ENCODE measurements around the gene MEPCE. TPM values are rescaled to one million over a fixed set of nuclear protein-coding genes. Genes with fewer than 3 reads are reported as not detected.

The MEPCE gene
- total and polyA plus RNA-seq, 10 of the 15 experiments (the other 5 are each of a cell fraction or from before 2014, with no cell fraction given) = 8.2 to 48.0 (median 22.1) TPM

GRCh38 chr7:100428967-100429636 is 529 bp upstream of the MEPCE start (continued):
- TF ChIP-seq TARDBP (IDR thresholded peaks at IDR 0.05; ENCODE audit: borderline replicate concordance) (0 out of 2 replicates have a peak, but pooled peaks have one; percentile 67), CBX3 (IDR thresholded peaks at IDR 0.05; ENCODE audit: borderline replicate concordance, low read depth) (no peak), DPF2 (IDR thresholded peaks at IDR 0.05) (no peak; the same call in 1 of the 2 replicates), NFIC (IDR thresholded peaks at IDR 0.05; ENCODE audit: low read depth, low read length) (no peak), MTA3 (IDR thresholded peaks at IDR 0.05; ENCODE audit: borderline replicate concordance, low read length) (no peak), EGR1 (IDR thresholded peaks at IDR 0.05; ENCODE audit: borderline replicate concordance in 1 of 2, low read depth in 2 of 2, low read length in 2 of 2) (peak in 1 of 2 experiments; percentile 44; a peak in 1 of 3 replicates), KDM1A (IDR thresholded peaks at IDR 0.05; ENCODE audit: borderline replicate concordance) (no peak), ZNF207 (IDR thresholded peaks at IDR 0.05; ENCODE audit: borderline replicate concordance) (no peak), ZNF687 (IDR thresholded peaks at IDR 0.05) (no peak), TCF12 (IDR thresholded peaks at IDR 0.05; ENCODE audit: low read depth, low read length) (0 out of 2 replicates have a peak, but pooled peaks have one; percentile 38), ZBED1 (IDR thresholded peaks at IDR 0.05; ENCODE audit: borderline replicate concordance) (0 out of 2 replicates have a peak, but pooled peaks have one; percentile 0), MYC (IDR thresholded peaks at IDR 0.05; ENCODE audit: insufficient read depth, insufficient read length, insufficient replicate concordance, low read length, severe bottlenecking) (peak; percentile 70), POLR2AphosphoS5 (IDR thresholded peaks at IDR 0.05; ENCODE audit: low read length) (peak; percentile 90), POLR2A (IDR thresholded peaks at IDR 0.05; ENCODE audit: low read depth, low read length) (peak; percentile 89), POLR2AphosphoS2 (IDR thresholded peaks at IDR 0.05; ENCODE audit: low read depth, low read length) (peak; percentile 94), SMC3 (IDR thresholded peaks at IDR 0.05; ENCODE audit: borderline replicate concordance, low read length) (no peak), MXI1 (IDR thresholded peaks at IDR 0.05; ENCODE audit: low read depth, low read length) (peak; percentile 80), NRF1 (conservative IDR thresholded peaks at IDR 0.05; ENCODE audit: low read depth, low read length) (peak; percentile 84), RBBP5 (conservative IDR thresholded peaks at IDR 0.05) (no peak), HDAC6 (IDR thresholded peaks at IDR 0.05; ENCODE audit: unreplicated experiment) (peak; percentile 26), RFX5 (IDR thresholded peaks at IDR 0.05; ENCODE audit: low read depth, low read length) (peak; percentile 1; the same call in 1 of the 2 replicates), SMAD1 (IDR thresholded peaks at IDR 0.05; ENCODE audit: low read depth, partially characterized antibody) (peak; percentile 69), ZNF217 (IDR thresholded peaks at IDR 0.05) (no peak), SRF (IDR thresholded peaks at IDR 0.05; ENCODE audit: low read depth in 2 of 2, low read length in 2 of 2) (no peak), STAT1 (conservative IDR thresholded peaks at IDR 0.05) (no peak), ZNF622 (IDR thresholded peaks at IDR 0.05) (no peak), ATF3 (IDR thresholded peaks at IDR 0.05; ENCODE audit: borderline replicate concordance, extremely low read depth, low read depth, low read length) (0 out of 2 replicates have a peak, but pooled peaks have one; percentile 39), EED (IDR thresholded peaks at IDR 0.05; ENCODE audit: low read depth) (no peak)

All from GM12878 (cell line).